ENCODE results near the gene MSANTD1. TPM values are rescaled to one million over a fixed set of nuclear protein-coding genes. Genes with fewer than 3 reads are reported as not detected.
A peak's percentile ranks its signal among the peaks of the same experiment; 100 is the strongest.

MSANTD1 gene
- total RNA-seq, 1 donor from 2014 or later: 1.1 TPM

GRCh38 chr4:3248178-3248480 is 830 bp upstream of the MSANTD1 start:
- DNase-seq: no peak

- no peak for DNase-seq
These were observed 915 bp downstream of the MSANTD1 start for GRCh38 chr4:3249711-3250437.

GRCh38 chr4:3250438-3250955 is 1.5 kb downstream of the MSANTD1 start:
- DNase-seq: no peak

GRCh38 chr4:3250956-3251690 is 2.2 kb downstream of the MSANTD1 start:
- DNase-seq: no peak

GRCh38 chr4:3251691-3252479 is 2.9 kb downstream of the MSANTD1 start:
- DNase-seq: no peak

GRCh38 chr4:3252480-3252828 is 3.5 kb downstream of the MSANTD1 start:
- no peak for DNase-seq

GRCh38 chr4:3252831-3253641 is 4.1 kb downstream of the MSANTD1 start:
- no peak for DNase-seq

- no peak for DNase-seq
These were observed 4.8 kb downstream of the MSANTD1 start for GRCh38 chr4:3253808-3254207.

- no peak for DNase-seq
These were observed 5.6 kb downstream of the MSANTD1 start for GRCh38 chr4:3254302-3255131.

GRCh38 chr4:3255611-3256186 is 6.7 kb downstream of the MSANTD1 start:
- DNase-seq: no peak

- DNase-seq: no peak
These were observed 7.5 kb downstream of the MSANTD1 start for GRCh38 chr4:3256230-3257102.

GRCh38 chr4:3257103-3257555 is 8.2 kb downstream of the MSANTD1 start:
- DNase-seq: peak; percentile 44

- DNase-seq: no peak
These were observed 8.9 kb downstream of the MSANTD1 start for GRCh38 chr4:3257556-3258482.

- no peak for DNase-seq
These were observed 12.7 kb downstream of the MSANTD1 start for GRCh38 chr4:3261411-3262207.

GRCh38 chr4:3262208-3263052 is 13.5 kb downstream of the MSANTD1 start:
- no peak for DNase-seq

- no peak for DNase-seq
These were observed 14.3 kb downstream of the MSANTD1 start for GRCh38 chr4:3263053-3263875.

Measured in tongue (tissue), 2 donors.